Activated CD4-positive, alpha-beta T cell treated with anti-CD3 and anti-CD28 coated beads, Interleukin-2, amount 50 U/mL, for 24 hours (primary cell): Measurements from ENCODE around the gene RNF141.
A peak's percentile ranks its signal among the peaks of the same experiment; 100 is the strongest.

Experiments used
- DNase-seq, 2 donors: peaks; one replicate each; pipeline ENCODE4 v3.0.0-alpha.2; 2020; ENCODE audit warnings: low read depth in 1 of 2, low spot score in 1 of 2

The RNF141 gene, protein sequence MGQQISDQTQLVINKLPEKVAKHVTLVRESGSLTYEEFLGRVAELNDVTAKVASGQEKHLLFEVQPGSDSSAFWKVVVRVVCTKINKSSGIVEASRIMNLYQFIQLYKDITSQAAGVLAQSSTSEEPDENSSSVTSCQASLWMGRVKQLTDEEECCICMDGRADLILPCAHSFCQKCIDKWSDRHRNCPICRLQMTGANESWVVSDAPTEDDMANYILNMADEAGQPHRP

DNA sequence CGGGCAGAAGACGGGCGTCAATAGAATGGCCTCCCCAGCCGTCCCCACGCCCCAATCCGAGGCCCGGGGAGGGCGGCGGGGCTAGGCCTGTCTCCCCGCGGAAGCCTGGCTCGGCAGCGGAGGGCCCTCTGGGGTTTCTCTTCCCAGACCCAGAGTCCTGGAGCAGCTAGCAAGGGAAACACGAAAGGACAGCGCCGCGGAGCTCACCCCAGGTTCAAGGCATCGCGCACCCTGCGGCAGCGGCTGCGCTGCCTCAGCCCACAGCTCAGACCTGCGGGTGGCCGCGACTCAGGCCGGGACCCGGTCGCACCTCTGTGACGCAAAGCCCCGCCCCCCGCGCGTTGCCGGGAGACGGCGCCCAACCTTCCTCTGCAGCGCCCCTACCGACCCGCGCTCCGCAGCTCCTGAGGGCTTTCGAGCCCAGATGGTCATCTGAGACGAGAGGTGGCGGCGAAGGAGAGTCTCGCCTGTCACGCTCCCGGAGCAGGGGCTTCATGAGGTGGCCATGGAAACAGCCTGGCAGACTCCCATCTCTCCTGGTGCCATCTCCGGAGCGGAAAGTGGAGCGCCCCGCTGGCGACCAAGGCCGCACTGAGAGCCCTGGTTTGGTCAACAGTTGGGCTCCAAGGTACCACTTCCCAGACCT, at the start of gene RNF141:
RNF141 (minus strand) TSS at position 273 of the 646 bp plus-strand sequence. CDS start 7,029 bp downstream, outside the sequence.
- peak; percentile 93 for DNase-seq

DNA sequence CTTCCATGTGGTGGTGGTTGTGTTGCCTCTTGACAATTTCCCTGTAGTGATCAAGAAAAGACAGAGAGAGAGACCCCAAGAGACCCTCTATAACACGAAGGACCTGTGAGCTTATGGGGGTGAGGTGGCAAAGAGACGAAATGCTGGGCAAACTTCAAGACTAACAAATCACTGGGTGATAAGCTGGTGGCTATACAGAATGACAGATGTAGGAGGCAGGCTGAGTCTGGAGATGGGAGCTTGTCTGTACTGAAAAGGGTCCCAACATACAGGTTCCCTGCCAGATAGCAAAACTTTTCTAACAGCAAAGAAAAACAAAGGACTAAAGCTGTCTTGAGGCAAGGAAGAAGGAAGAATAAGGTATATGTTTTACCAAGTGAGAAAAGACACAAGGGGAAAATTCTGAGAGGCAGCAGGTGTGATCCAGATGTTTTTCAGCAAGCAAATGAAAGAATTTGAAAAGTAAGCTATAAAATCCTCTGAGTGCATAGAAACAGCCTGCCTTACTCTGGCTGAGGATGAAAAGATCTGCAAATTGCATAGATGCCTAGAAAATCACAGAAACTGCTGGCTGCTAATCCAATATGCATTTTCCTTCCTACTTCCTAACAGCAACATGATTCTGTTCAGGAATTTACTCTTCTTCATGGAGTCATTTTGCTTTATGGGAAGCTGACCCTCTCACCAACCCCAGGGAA, 49.4 kb upstream of the RNF141 start:
- DNase-seq = no peak

DNA sequence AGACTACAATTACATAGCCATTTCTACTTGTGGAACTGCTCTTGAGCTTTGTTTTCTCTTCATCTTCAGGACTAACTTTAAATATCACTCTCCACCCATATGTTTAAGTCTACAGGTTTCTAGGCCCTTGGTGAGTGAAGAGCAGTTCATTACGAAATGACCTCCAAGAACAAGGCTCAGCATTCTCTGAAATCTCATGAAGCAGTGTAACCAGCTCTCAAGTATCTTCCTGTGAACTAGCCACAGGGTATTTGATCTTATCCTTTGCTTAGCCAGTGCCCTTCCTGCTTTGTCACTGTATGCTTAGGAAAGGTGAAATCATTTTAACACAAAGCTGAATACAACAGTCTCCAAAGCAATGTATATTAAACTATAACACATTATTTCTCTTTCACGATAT, 47.9 kb upstream of the RNF141 start:
- DNase-seq = no peak

DNA sequence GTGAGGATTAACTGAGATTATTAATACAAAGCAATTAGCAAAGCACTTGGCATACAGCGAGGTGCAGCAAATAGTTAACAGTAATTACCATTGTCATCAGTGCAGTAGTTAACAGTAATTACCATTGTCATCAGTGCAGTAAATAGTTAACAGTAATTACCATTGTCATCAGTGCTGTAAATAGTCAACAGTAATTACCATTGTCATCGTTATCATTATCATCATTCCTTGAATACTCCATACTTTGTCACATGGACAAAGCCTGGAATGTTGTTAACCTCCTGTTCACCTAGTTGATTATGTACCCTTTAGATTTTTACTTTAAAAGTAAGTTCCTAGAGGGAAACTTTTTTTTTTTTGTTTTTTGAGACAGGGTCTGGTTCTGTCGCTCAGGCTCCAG, 47.0 kb upstream of the RNF141 start:
- no peak for DNase-seq

DNA sequence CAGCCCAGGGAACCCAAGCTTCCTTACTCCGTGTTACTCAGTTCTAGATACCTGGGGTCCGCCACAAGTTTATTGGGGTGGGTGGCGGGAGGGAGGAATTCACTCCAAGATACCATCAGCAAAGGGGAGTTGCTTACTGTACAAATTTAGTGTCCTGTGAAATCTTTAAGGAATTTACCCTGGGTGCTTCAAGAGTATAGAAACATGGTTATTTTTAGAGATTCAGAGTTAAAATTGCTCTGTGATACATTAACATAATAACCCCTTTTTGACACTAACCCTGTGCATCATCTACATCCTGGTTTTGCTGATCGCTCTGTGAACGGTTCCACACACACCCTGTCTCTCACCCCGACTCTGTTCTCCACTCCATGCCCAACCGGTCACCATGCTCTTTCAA, 46.4 kb upstream of the RNF141 start:
- DNase-seq = no peak

DNA sequence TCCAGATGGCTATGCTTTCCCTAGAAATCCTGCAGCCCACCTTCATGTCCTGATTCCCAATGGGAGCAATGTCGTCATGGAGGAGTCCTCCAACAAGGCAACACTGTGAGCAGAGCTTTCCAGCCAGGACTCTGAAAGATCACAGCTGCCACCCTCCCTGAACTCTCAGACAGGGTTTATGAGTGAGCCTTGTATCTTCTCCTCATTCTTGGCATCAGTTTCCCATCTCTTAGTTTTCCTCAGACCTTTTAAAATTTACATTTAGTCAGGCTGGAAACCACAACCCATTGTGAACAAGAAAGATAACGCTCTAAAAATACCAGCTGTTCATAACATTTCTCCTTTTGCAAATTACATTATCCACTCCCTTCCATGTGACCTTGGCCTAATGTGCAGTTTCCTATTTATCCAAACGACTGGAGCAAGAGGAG, 43.1 kb upstream of the RNF141 start:
- no peak for DNase-seq

DNA sequence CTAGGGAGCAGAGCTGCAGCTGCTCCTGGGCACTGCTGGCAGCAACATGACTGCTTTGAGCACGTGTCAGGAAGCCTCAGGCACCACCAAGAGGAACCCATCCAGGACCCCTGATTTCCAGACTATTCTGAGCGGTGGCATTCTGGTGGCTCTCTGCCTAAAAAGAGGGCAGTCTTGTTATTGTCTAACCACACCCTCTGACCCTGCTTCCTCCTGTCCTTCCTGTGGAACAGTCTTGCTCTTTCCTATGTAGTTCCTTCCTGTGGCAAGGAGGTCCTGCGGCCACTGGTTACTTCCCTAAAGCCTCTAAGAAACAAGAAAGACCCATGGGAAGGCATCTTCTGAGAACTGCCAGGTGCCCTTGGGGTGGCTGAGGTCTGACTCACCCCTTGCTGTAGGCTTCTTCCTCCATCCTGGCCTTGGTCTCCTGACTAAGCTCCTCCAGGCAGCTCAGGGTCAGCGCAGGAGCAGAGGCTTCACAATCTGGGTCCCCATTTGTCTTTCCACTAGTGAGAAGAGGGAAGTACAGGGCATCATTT, 40.6 kb upstream of the RNF141 start:
- DNase-seq = no peak

DNA sequence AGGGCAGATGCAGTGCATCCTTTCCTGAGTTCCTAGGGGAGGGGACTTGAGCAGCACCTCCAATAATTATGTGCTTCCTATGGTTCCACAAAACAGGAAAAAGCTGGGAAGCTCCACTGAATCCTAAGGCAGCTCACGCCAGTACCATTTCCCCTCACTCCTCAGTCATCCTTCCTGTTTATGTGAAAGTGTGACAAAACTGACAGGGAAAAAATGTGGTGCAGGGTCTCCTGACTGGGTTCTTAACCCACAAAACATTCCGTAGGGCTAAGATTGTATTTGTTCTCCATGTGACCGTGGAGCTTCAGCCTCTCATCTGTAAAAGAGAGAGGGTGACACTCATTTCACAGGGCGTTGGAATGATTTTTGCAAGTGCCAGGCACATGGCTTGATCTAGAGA, 39.6 kb upstream of the RNF141 start:
- DNase-seq = no peak

DNA sequence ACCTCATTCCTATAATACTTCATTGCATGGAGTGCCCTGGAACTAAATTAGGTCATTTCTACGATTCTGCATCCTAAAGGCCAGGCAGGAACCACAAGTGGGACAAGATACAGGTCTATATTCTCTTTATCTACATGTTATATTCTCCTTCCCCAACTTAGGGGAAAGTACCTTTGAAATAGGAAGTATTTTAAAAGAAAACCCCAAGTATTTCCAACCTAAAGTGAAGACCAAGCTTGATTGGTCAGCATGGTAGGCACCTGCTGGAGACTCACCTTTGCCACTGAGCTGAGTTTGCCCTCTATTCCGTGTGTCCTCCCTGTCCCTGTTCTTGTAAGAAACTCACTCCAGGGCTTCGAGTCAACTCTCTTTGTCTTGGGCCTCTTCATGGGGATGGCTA, 38.7 kb upstream of the RNF141 start:
- no peak for DNase-seq

DNA sequence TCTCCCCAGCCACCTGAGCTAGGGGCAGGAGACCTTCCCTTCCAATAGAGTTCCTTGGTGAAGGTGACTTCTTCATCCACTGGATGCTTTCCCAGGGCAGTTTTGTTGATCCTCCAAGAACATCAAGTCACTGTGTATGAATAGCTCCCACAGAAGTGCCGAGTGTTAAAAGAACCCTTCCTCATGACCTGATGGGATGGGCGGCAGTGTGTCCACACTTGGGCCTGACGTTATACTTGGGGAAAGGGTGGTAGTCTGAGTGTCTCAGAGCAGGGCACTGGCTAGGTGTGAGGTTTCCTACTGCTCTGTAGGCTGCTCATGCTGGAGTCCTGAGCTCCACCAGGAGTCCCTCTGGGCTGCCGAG, 35.0 kb upstream of the RNF141 start:
- no peak for DNase-seq

DNA sequence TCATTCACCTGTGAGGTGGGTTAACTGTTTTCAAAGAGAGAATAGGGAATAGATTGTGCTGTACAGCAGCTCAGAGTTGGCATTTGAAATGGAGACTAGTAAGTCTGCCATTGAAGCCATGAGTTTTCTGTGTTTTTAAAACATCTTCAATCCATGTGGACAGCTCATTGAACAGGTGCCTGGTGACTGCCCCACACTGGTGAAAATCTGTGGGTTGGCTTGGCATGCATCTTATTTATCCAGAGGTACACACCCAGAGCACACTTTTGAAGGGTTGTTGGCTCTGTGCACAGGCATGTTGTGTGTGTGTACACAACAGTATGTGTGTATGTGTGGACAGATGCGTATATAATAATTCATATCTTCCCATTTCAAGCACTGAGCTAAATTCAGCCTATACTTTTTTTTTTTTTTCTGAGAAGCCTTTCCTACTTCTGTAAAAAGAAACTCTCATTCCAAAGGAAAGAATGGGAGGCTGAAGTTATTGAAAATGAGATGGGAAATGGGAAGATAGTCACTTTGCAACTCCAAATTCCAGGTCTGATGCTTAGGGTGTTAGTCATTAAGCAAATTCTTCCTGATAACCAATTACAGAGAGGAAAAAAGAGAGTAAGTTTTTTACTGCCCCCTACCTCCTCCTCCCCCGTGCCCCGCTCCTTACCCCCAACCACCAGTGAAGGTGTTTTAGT, 34.5 kb upstream of the RNF141 start:
- no peak for DNase-seq

DNA sequence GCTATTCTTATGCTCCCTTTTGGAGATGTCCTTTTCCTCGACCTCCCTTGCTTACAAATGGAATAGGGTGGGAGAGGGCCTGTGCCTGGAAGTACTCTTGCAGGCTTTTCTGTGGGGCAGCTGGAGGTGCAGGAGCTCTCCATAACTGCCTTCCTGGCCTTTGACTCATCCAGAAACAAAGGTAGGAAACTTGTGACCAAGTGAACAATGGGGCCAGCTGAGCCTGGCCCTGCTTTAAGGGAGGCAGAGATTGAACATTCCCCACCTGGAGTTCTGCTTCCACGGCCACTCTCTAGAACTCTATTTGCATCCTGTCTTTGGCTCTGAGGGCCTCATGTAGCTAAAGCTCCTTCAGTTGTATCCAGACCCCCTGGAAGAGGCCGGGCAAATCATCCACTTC, 32.6 kb upstream of the RNF141 start:
- DNase-seq = no peak

DNA sequence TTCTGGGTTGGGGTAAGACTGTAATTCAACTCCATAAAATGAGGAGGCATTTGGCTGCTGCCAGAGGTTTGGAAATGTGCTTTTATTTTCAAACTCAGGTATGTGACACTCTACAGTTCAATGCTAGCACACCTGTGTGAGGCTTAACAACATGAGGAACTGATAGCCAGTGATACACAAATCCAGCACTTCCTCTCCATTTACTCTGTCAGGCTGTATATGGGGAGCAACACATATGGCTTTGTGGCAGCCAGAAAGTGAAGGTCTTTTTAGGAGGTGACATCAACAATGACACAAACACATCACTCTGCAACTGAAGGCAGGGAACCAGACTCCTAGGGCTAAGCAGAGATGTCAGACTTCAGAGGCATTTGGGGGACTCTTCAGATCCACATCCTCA, 32.0 kb upstream of the RNF141 start:
- DNase-seq = no peak

DNA sequence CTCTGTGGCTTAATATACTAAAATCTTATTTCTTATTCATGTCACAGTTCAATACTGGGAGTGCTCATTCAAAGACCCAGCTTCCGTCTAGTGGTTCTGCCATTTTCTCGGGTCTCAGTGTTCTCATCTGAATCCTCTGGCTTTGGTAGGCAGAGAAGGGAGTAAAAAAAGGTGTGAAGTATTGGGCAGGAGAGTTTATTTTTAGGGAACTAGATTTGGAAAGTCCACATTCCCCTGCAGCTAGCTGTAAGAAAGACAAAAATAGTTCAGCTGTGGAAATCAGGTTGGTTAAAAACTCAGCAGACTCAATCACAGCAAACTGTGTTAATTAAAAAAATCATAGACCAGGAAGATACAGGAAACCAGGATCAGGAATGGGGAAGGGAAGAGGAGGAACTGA, 31.5 kb upstream of the RNF141 start:
- no peak for DNase-seq

DNA sequence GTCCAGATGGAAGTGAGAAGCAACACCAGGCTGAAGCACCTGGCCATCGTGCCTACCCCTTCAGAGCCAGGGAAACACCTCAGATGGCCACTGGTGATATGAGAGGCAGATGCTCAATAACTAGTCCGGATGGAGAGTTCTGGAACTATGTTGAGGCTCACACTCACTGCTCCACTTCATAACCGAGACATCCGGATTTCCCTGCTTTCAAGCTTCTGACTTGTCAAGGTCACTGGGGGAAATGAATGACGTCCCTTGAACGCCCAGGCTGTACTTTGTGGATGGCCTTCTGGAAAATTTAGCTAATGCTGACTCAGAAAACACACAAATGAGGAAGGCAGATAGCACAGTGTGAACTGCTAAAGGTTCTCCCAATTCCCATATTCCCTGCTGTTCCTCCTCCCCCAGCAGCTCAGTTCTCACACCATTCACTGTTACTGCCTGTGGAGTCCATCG, 27.5 kb upstream of the RNF141 start, which contains the start of gene LYVE1:
LYVE1 (minus strand) TSS at position 180 of the 456 bp plus-strand sequence; CDS start at position 47, 133 bp downstream.
- DNase-seq = no peak

DNA sequence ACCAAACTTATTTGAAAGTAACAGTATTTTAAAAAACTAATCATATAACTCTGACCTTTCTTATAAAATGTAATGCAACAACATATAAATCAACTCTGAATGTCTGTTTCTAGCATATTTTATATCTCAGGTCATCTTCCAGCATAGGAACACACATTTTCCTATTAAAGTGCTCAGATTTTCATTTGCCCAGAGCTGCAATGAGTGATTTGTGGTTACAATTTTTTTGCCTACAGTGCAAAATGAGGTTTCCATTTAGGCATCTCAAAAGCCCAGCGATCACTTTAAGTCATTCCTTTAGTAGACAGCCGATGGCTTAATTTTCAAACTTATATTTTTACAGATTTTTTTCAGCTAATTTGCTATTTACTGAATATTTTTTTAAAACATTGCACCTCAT, 26.5 kb upstream of the RNF141 start:
- DNase-seq = no peak

DNA sequence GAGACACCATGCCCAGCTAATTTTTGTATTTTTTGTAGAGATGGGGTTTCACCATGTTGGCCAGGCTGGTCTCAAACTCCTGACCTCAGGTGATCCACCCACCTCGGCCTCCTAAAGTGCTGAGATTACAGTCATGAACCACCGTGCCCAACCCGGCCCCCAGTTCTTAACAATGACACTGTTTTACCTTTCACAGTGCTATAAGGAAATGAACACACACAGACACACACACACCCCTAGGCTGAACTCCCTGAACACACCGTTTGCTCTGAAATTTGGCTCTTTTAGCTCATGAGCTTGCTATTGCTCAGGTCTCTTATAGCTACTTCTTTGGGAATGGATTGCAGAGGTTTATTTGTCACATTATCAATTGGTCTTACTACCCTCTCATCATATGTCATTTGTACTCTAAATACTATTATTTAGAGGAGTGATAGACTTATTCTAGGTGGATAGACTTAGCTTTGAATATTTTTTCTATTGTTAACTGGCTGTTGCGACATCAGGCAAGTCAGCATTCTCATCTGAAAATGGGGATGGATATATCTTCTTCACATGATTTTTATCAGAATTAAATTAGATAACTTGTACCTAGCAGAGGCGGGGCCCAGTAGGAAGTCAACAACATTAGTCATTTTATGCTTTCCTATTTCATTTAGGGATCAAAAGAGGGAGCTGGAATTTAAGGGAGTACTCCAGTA, 25.4 kb upstream of the RNF141 start:
- DNase-seq = no peak

DNA sequence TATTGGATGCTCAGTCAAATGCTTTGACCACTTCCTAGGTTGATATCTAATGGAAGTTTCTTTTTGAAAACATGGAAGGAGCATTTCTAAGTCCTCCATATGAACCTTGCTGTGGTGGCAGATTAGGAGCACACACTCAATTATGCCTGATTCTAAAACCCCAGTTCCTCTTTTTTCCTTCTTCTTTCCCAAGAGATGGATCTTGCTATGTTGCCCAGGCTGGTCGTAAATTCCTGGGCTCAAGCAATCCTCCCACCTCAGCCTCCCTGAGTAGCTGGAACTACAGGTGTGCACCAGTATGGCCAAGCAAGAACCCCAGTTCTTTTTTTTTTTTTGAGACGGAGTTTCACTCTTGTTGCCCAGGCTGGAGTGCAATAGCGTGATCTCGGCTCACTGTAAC, 24.5 kb upstream of the RNF141 start:
- DNase-seq = no peak

DNA sequence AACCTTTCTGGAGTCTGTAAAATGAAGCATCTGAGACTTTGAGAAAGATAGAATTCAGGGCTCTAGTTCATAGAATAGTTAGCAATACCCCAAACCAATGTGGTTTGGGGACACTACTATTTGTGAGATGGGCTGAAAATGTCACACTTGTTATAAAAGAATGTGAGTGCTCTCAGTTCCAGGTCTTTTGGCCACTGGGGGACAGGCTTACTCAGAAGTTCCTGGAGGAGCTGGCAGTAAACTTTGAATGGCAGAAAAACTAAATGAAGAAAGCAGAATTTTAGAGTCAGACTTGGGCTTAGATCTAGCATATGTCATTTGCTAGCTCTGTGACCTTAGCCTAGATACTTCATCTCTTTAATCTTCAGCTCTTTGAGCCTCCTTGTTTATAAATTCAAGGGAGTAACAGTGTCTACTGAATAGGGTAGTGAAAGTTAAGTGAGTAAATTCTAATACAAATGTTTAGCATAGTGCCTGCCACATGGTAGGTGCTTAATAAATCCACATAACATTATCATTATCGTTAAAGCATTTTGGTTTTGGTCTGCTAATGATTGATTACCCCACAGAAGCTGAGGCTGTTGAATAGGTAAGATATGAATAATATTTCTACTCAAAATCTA, 23.8 kb upstream of the RNF141 start:
- no peak for DNase-seq

DNA sequence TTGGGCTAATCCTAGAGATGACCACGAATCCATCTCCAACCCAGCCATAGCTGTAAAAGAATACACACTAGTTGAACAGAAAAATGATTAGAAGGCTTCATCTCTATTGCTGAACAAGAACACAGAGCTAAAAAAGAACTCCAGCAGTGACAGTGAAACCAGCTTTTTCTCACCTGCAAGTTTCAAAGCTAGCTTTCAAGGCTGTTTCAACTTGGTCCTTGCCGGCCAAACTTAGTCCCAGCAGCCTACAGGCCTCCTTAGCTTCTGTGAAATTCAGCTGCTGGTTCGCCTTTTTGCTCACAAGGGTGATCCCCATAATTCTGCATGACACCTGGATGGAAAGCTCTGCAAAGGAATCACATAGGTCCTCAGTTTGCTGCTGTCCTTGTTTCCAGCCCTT, 23.0 kb upstream of the RNF141 start:
- DNase-seq = no peak
